Activated CD8-positive, alpha-beta memory T cell treated with anti-CD3 and anti-CD28 coated beads for 1 hour (primary cell): Measurements from ENCODE around the gene NCEH1.

Source experiments
- DNase-seq, 2 donors: peaks; one replicate each; pipeline ENCODE4 v3.0.0-alpha.2; 2020; ENCODE audit warnings: low read depth in 1 of 2; ENCODE audit errors: extremely low read depth in 1 of 2

The NCEH1 gene

GRCh38 chr3:172591125-172591605 lies 119.7 kb downstream of the NCEH1 start:
- DNase-seq = no peak

GRCh38 chr3:172586436-172586835 lies 124.4 kb downstream of the NCEH1 start:
- no peak for DNase-seq

- DNase-seq = no peak
Observed at GRCh38 chr3:172585954-172586353, 124.9 kb downstream of the NCEH1 start.

- no peak for DNase-seq
Observed at GRCh38 chr3:172582712-172583111, 128.2 kb downstream of the NCEH1 start.

- no peak for DNase-seq
Observed at GRCh38 chr3:172581757-172582166, 129.1 kb downstream of the NCEH1 start.

GRCh38 chr3:172580680-172581401 lies 130.0 kb downstream of the NCEH1 start:
- DNase-seq = no peak
